Activated CD8-positive, alpha-beta memory T cell treated with anti-CD3 and anti-CD28 coated beads for 4 hours (primary cell): ENCODE data around the gene COL15A1.

Experiments
- DNase-seq, 2 donors: peaks; one replicate each; pipeline ENCODE4 v3.0.0-alpha.2; 2020; ENCODE audit warnings: low read depth in 2 of 2

COL15A1 gene

DNA sequence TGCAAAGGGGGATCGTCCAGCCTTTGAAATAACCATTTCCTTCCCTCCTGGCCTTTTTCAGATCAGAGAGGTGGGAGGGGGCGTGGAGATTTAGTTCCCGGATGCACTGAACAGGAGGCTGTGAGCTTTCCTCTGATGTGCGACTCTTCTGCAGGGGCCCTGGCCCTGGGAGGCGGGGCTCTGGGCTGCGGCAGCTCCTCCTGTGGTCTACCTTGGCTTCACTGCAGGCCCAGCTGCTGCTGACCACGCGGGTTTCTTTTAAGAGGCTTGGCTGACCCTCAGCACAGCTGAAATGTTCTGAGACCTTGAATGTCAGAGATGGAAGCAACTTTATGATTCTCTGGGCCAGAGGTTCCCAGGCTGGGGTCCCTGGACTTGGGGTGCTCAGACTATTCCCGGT is 27.0 kb upstream of the COL15A1 start:
- DNase-seq: no peak

DNA sequence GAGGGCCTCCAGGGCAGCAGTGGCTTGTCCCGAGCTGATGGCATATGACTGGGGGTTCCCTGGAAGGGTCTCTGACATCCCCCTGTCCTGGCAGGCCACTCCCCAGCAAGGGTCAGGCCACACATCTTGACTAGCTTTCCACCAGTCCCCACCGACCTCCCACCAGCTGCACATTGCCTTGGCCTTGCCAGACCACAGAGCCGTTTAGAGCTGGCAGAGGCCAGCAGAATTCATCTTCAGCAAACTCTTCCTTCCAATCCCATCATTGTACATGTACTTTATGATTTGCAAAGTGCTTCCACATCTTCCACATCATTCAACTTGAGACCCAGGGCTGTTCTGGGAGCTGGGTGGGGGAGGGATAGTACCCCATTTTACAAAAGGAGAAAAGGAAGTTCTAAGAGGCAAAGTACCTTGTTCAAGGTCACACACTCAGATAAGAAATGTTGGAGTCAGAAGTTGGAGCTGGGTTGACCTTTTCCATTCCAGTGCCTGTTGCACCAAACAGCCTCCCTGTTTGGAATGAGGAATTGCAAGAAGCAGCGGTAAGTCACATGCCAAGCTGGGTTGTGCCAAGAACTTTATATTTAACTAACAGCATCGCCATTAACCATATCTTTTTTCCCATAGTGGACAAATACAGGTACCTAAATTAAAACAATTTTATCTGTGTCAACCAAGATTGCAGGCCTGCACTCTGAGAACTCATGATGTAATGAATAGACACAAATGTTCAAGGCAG is 25.8 kb upstream of the COL15A1 start:
- no peak for DNase-seq

DNA sequence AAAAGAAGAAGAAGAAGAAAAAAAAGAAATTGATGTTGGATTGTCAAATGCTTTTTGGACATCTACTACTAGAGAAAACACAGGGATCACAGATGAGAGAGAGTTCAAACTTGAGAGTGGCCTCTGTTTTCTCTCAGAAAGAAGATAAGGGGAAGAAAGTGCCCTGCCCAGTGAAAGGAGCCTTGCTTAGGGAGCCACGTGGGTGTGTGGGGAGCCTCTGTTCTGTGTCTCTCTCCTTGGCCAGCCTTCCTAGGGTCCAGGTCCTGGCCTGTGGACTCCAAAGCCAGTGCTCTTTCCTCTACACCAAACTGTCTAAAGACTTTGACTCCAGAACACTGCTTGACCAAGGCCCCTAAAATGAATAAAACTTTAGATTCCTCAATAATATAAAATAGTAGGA is 22.0 kb upstream of the COL15A1 start:
- no peak for DNase-seq

DNA sequence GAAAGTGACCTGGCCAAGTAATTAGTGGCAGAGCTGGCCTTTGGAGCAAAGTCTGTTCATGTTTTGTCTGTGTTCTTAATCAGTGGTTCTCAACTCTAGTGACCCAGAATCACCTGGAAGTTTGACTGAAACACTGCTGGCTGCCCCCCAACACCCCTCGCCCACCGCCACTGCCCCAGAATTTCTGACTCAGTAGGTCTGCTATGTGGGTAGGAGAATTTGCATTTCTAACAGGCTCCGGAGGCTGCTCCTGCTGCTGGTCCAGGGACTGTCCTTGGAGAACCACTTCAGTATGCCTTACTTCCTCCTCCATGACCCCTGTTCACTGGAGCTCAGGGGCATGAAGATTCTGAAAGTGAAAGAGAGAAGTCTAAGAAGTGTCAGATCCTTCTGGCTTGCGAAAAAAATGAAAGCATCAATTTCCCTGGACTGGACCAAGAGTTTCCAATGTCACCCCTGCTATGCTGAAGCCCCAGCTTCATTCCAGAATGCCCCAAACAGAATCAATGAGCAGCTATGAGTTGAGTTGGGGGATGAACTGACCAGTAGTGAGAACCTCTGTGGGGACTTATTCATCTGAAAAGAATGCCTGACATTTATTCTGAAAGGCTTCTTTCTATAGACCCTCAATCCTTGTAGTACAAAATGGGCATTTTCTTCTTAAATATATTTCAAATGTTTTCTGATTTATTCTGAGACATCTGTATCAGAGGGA is 20.8 kb upstream of the COL15A1 start:
- no peak for DNase-seq

DNA sequence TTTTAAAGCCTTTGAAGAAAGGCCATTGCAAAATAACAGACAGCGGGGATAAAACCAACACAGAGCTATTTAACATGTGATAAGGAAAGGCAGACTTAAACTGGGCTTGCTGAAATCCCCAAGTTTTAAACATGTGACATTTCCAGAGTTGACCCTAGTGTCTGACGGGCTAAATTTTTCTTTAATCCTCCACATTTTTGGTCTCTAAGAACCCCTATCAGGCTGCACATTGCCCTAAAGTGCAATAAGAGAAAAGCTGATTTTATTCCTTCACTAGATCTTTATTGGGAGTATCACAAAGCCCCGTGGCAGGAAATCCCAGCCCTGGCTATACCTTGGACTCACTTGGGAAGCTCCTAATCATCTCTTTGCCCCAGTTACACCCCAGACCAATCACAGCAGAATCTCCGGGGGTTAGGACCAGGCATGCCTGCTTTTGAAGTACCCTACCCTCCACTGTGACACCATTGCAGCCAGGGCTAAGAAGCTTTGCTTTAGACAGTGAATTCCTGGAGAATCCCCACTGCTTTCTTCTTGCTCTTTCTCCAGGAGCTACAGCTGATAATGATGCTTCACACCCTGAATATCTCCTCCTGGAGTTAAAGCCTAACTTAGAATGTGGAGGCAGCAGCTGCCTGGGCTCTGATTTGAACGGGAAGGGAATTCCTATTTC is 20.1 kb upstream of the COL15A1 start:
- DNase-seq: no peak

DNA sequence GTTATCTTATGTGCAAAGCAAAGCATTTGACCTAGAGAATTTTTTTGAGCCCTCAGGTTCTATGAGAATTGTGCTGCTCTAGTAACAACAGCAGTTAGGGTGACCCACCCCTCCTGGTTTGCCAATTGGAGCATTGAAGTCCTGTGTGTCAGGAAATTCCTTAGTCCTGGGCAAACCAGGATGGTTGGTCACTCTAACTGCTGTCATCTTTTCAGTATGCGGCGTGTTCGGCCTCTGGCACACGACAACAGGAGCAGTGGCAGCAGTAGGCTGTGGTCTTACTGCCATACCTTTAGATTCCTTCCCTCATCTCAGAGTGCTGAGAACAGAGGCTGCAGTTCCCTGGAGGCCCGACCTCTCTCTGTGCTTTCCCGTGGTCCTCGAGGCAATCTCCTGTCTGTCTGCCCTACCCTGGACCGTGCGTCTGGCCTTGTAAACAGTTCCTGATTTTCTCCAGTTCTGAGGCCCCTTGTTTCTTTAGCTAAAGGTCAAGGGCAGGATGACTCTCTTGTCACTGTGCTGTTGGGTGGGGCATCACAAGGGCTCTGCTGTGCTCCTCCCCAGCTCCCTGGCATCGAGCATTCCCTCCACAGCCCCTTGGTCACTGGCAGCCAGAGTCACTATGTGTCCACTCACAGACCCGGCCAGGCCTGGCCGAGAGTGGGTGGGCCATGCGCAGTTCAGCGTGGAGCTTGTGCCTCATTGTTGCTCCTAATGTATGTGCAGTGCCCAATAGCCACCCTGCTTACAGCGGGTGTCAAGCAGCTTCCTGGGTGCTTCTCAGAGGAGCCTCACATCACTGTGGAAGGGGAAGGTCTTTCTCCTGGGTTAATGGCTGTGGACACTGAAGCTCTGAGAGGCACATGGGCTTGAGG is 18.5 kb upstream of the COL15A1 start:
- DNase-seq: no peak

DNA sequence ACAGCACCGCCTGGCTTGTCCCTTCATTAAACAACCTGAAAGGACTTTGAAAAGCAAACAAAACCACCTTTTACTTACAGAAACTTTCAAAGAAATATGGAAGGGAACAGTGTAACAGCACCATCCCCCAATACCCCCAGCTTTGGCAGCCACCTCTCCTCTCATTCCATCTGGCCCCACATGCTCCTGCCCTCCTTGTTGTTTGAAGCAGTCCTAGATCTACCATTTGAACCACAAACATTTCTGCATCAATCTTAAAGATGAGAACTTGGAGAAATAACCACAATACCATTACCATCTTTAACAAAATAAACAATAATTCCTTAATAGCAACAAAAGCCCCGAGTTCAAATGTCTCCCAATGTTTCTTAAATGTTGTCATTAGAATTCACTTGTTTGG is 17.8 kb upstream of the COL15A1 start:
- no peak for DNase-seq

DNA sequence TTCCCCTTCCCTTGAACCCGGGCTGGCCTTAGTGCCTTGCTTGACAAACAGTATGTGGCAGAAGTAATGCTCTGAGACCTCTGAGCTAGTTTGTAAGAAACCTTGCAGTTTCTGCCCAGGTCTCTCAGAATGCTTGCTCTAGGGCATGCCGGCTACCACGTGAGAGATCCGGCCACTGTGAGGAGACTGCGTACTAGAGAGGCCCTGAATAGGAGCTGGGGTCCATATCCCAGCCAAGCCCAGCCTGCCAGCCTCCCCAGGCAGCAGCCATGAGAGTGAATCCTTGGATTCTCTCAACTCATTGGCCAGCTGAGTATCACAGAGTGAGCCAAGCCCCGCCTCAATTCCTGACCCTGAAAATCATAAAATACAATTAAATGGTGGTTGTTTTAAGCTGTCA is 16.0 kb upstream of the COL15A1 start:
- DNase-seq: no peak

DNA sequence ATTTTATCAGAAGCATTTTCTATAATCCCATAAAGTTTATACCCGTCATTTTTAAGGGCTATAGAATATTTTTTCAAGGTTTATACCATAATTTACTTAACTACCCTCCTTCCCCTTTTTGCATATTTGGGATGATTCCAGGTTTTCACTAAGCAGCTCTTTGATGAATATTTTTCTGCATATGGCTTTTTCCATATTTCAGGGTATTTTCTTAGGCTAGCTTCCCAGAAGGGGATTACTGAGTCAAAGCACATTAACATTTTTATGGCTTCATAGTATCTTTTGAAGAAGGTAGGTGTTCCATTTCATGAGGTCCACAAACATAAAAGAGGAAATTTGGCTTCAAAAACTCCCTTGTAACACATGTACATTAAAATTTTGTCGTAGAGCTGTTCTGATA is 14.6 kb upstream of the COL15A1 start:
- no peak for DNase-seq

DNA sequence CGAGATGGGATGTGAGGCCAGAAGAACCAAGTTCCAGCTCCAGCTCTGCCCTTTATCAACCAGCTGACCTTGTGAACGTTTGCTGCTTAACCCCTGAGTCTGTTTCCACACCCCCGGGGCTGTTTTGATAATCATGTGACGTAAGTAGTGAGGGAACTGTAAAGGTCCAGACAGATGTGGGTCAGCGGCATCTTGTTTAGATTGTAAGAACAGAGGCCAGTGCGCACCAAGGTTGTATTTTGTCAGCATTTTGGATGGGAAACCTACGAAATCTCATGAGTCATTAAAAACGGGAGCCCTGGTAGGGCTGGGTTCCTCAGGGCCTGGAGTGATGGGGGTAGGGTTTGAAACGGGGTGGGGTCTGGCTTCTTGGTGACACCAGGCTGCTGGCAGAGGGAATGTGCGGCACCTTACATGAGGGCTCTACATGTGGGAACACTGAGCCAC is 13.8 kb upstream of the COL15A1 start:
- DNase-seq: no peak

DNA sequence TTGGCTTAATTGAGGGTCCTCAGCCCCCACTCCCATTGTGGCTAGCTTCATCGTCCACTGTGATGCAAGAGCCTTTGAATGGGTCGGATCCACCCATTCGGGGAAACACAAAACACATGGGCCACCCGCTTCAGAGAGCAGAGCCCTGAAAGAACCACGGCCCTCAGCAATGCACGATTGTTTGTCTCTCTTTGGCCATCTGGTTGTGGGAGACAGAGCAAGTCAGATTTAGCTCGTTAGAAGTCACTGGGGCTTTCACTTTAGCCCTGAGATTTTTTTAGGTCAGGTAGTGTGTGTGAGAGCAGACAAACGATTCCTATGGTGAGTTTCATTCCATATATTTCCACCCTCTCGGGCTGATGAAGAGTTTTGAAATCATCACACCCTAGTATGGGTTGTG is 12.9 kb upstream of the COL15A1 start:
- DNase-seq: no peak

DNA sequence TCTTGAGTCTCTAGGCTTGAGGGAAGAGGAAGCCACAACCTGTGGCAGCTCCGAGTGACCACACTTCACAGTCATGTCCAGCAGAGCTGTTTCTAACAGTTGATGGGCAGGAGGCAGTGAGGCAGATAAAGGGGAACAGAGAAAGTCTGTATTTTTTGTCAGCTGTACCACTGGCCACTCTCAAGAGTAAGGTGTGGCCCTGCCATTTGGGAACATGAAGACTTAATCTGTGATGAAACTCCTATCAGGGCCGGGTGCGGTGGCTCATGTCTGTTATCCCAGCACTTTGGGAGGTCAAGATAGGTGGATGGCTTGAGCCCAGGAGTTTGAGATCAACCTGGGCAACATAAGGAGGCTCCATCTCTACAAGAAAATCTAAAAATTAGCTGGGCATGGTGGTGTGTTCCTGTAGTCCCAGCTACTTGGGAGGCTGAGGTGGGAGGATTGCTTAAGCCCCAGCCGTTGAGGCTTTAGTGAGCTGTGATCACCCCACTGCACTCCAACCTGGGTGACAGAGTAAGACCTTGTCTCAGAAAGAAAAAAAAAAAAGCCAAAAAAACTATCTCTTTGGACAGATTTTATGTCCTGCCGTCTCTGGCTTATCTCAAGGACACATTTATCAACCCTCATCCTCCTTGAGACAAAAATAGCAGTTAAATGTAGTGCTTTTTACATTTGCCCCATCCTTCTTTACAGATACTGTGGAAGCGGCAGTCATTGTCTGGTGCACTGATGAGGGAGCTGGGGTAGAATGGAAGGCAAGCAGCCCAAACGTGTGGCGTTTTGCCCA is 11.9 kb upstream of the COL15A1 start:
- DNase-seq: no peak

DNA sequence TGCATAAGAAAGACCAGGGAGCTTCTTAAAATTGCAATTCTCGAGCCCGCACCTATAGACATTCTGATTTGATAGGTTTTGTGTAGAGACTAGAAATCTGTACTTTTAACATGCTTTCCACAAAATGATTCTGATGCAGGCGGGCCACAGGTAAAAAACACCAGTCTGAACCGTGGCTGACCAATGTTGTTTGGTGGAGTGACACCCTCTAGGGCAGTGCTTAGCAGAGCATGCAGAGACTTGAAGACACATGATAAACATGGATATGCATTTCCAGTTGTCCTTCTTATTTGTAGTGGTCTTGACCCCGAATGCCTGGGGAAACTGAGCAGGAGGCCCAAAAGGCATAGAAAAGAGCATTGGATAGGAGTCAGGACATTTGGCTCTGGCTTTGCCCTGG is 10.5 kb upstream of the COL15A1 start:
- DNase-seq: no peak

DNA sequence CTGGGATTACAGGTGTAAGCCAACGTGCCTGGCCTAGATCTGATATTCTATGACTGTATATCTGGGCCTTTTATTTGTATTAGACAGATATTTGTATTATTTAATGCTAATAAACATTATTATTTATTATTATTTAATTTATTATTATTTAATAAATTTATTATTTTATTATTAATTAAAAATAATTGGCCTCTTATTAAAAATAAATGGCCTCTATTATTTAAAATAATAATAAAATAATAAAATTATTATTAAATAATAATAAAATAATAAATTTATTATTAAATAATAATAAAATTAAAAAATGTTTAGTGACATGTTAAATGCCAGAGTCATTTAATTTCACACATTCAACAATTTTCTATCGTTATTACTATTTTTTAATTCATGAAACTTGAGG is 9.8 kb upstream of the COL15A1 start:
- no peak for DNase-seq

DNA sequence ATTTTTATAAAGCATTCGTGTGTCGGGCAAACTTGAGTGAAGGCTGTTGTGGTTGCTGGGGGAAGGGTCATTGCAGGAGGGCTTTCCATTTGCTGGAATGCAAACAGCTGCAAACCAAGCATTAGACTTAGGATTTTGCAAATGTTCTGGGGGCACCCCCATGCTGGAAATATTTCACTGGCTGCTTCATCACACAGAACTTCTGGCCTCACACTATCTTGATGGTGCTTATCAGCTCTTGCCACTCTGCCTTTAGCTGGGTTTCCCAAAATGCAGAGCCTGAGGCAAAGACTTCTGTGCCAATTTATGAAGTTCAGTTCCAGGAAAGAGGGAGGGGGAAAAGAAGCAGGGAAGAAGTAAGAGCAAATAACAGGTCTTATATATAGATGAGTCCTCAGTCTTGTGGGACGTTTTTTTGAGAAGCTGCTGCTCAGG is 8.6 kb upstream of the COL15A1 start:
- no peak for DNase-seq

DNA sequence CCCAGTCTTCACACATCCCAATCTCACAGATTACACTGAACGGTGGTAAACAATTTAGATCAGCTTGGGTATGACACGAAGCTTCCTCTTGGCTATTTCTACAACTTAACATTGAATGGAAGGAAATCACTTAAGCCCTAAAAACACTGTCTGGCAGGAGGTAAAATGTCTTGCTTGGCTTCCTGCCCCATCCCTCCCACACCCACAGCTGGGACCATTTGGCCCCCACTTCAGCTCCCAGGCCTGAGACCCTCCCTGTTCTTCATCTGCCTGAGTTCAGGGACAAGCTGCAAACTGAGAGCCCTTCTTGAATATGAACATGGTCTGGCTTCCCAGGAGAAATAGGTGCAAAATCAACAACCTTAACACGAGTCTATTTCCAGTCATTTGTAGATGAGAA is 3.4 kb upstream of the COL15A1 start:
- DNase-seq: no peak

DNA sequence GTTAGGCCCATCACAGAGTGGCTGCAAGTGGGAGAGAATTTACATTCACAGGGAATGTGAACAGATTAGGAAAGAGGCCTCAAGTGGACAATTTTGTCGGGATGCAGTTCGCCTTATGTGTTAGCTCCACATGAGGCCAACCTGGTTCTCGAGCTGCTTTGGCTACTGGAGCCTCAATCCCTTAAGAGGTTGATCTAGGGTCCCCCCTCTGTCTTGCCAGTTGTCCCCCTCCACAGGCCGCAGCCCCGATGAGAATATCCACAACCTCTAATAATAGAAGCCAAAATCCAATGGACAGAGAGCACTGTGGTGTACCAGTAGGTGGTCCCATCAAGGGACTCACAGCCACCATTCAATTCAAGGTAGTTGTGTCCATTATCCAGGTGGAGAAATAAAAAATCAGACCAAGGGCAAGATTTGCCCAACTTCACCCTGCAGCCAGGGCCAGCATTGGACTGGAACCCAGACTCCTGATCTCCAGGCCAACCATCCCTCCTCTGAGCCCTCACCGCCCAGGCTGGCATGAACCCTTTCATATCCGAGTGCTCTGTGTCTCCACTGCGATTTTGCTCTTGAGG is 1.7 kb upstream of the COL15A1 start:
- no peak for DNase-seq

DNA sequence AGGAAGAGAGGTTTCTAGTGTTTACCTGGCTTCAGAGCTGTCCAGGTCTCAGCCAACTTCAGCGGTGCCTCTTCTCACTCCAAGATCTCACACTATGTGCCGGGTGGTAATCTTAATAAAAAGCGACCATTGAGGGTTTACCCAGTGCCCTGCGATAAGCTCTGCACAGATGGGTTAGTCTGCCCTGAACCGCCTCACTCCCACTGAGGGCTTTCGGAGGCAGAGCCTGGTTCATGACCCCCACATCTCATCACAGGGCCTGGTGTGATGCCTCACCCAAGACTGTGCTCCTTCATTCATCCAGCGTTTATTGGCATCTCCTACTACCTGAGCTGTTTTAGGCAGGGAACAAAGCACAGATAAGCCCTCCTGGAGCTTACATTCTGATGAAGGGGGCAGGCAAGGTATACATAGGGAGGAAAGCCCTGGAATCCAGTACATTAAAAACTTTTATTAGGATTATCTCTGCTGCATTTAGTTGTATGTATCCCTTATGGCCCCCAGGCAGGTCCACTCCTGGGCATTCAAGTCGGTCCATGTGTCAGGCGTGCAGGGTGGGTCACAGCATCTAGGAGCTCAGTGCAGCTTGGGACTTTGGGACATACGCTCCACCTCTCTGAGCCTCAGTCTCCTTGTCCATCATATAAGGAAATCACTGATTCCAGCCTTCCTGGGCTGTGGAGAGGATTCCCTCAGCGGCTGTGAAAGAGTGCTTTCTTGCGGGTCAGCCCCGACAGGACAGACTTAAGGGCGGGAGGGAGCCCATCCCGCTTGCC is 613 bp upstream of the COL15A1 start:
- DNase-seq: no peak

DNA sequence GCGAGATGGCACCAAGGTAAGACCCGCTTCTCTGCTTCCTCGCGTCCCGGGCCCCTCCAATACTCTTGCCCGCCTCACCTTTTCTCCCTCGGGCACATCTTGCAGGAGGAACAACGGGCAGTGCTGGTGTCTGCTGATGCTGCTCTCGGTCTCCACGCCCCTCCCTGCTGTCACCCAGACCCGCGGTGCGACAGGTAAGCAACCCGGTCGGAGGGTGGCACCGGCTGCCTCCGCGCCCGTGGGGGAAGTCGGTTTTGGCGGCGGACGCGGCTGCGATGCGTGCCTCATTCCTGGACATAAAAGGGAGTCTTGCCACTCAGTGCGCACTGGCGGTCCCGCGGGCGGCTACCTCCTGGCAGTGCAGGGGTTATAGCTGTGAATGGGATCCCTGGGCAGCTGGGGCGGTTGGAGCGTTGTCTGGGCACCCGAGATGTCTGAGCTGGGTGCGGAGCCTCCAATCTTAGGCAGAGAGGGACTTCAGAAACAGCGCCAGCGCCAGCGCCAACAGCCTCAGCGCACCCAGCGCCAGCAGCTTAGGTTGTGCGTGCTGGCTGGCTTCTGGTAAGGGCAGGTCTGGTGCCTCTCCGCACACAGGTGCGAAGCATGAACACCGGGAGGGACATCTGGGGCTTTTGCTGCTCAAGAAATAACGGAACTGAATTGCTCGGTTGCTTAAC is 488 bp downstream of the COL15A1 start:
- no peak for DNase-seq

DNA sequence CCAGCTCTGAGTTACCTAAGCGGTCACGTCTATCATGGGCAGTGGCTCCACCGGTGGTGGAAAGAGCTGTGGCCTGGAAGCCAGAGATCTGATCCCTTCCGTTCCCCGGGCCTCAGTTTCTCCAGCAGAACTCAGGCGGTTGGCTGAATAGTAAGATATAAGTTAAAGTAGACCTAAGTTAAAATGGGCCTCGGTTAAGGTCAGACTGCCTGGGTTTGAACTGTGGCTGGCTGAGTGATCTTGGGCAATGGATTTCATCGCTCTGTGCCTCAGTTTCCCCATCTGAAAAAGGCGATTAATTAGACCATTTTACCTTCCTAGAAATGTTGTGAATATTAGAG is 997 bp downstream of the COL15A1 start:
- no peak for DNase-seq
